Suprapubic skin (tissue), 3 donors: ENCODE data around the gene OR8H1.

Experiments
- POLR2A ChIP-seq, 2 donors: fragments of 450-650 bp; IDR thresholded peaks; one replicate each; pipeline ENCODE4 v1.6.1; 2017; ENCODE audit warnings: antibody characterized with exemption in 2 of 2, mild to moderate bottlenecking in 2 of 2, moderate library complexity in 2 of 2
- TF ChIP-seq, protein P1 (sequence below), 2 donors: fragments of 200-600 bp in 1 of 2; fragments of 450-650 bp in 1 of 2; sonication (generic) in 1 of 2; IDR thresholded peaks; one replicate each; pipeline ENCODE4 v1.5.1; 2016 to 2019; ENCODE audit warnings: antibody characterized with exemption in 2 of 2, mild to moderate bottlenecking in 1 of 2, moderate library complexity in 1 of 2

- TF ChIP-seq, protein P1, sequence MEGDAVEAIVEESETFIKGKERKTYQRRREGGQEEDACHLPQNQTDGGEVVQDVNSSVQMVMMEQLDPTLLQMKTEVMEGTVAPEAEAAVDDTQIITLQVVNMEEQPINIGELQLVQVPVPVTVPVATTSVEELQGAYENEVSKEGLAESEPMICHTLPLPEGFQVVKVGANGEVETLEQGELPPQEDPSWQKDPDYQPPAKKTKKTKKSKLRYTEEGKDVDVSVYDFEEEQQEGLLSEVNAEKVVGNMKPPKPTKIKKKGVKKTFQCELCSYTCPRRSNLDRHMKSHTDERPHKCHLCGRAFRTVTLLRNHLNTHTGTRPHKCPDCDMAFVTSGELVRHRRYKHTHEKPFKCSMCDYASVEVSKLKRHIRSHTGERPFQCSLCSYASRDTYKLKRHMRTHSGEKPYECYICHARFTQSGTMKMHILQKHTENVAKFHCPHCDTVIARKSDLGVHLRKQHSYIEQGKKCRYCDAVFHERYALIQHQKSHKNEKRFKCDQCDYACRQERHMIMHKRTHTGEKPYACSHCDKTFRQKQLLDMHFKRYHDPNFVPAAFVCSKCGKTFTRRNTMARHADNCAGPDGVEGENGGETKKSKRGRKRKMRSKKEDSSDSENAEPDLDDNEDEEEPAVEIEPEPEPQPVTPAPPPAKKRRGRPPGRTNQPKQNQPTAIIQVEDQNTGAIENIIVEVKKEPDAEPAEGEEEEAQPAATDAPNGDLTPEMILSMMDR (IDR thresholded peaks at IDR 0.05) = no peak
- TF ChIP-seq POLR2A (IDR thresholded peaks at IDR 0.05) = no peak
These were observed 21.0 kb downstream of the OR8H1 start for GRCh38 chr11:56271092-56271491.
